ENCODE results near the gene BLID.
A peak's percentile ranks its signal among the peaks of the same experiment; 100 is the strongest.

BLID gene

DNA sequence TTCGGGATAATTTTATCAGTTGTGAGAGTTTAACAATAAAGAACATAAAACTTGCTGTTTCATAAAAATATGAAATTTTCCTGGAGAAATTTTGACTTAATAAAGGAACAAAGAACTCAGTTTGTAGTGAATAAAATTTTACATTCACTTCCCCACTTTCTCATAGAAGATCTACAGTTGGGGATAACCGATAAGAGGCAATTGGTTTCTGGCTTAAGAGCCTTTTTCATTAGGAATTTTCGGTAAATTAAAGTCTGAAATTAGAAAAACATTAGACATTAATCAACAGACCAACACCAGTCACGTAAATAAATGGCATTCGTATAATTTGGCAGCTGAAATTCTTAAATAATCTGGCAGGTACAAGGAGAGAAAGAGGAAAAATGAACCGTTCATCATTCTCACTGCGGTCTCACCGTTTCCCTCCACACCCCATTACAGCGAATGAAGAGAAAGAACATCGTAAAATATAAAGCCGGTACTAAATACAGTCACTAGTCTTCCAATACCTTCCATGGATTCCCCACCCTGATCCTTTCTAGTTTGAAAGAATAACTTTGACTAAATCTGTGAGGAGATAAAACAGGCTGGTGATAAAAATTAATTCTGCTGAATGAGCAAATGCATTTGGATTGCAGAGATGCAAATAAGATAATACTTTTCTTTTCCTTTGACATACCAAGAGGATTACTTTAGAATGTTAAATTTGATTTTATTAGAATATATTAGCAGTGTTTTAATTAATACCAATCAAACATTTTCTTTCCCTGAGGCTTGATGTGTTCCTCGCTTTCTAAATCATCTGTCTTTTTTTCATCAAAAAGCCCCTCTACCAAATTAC is 19.5 kb downstream of the BLID start:
- peak overlapping the region; percentile 88 for H2AFZ ChIP-seq (ENCODE audit: low read length)
- H4K91ac ChIP-seq (ENCODE audit: low read depth, low read length, poor library complexity) = no peak overlapping the region
- H3K9me3 ChIP-seq (replicated peaks in 1 of 2; ENCODE audit: control insufficient read depth in 2 of 2, insufficient read depth in 1 of 2, low read depth in 1 of 2, low read length in 2 of 2) = no peaks in the 10 kb centered on the region
- H3K18ac ChIP-seq (ENCODE audit: low read length) = no peak overlapping the region
- no peak overlapping the region for H2BK15ac ChIP-seq (ENCODE audit: low read length)
- H3K27ac ChIP-seq (replicated peaks; ENCODE audit: low read length) = no peak overlapping the region
- no peak overlapping the region for H3K14ac ChIP-seq (ENCODE audit: low read length)
- no peak overlapping the region for H4K8ac ChIP-seq (ENCODE audit: low read depth, low read length)
- H2AK5ac ChIP-seq (ENCODE audit: low read depth, low read length) = no peak overlapping the region
- H3K4me3 ChIP-seq (ENCODE audit: low read length in 2 of 2) = no peak overlapping the region
- H3K27me3 ChIP-seq (ENCODE audit: control insufficient read depth in 3 of 3, insufficient read depth in 3 of 3, low read depth in 1 of 3, low read length in 3 of 3) = peaks cover 0 to 16% (median 7%) of the 10 kb centered on the region in 3 experiments
- no peak overlapping the region for H3K4ac ChIP-seq (ENCODE audit: low read length)
- no peak for DNase-seq (ENCODE audit: low spot score)
- no peak overlapping the region for H2BK120ac ChIP-seq (ENCODE audit: low read depth, low read length)
- no peak overlapping the region for H3K9ac ChIP-seq (ENCODE audit: low read depth, low read length, poor library complexity)
- peaks cover 3 to 13% of the 10 kb centered on the region in 2 donors for H3K4me1 ChIP-seq (ENCODE audit: control insufficient read depth in 2 of 2, insufficient read depth in 1 of 2, low read depth in 1 of 2, low read length in 2 of 2)
- no peak overlapping the region for H2BK5ac ChIP-seq (ENCODE audit: low read length)
- H3K79me1 ChIP-seq (ENCODE audit: low read depth, low read length) = no peaks in the 10 kb centered on the region
- no peak overlapping the region for H2BK12ac ChIP-seq (ENCODE audit: low read length)
- WGBS, 2 donors (ENCODE audit: extremely low coverage in 2 of 2, insufficient read length in 2 of 2, insufficient replicate concordance in 1 of 2) = no CpG with 5 or more reads among the region's 12 CpGs
- no peak overlapping the region for H3K23ac ChIP-seq (ENCODE audit: low read depth, low read length, poor library complexity)
- no peak overlapping the region for H3K4me2 ChIP-seq (ENCODE audit: insufficient read depth, low read length, poor library complexity, severe bottlenecking)
- H3K36me3 ChIP-seq (replicated peaks in 1 of 2; ENCODE audit: control insufficient read depth in 2 of 2, insufficient read depth in 2 of 2, low read length in 2 of 2) = no peaks in the 10 kb centered on the region

DNA sequence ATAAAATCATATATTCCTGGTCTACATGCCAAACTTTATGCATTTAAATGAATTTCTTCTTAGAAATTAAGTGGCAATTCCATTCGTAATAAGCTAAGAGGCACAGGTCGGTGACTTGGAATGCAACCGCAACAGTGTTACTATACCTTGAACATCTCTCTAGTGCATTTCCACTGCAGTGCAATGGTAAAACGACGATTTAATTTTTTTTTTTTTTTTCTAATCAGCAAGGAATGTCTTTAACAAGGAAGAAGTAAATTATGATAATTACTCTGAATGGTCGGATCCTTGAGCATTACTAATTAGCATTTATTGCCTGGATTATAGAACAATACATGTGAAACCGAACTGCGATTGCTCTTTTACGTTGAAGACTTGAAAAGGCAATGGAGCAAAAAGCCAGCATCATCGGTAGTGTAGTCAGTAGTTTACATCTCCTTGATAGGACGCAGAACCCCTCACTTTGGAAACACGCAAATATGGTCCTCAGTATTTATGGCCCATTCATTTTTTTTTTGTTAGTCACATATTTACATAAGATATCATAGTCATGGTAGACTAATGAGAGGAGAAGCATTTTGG is 20.2 kb downstream of the BLID start:
- Histone ChIP-seq H2BK5ac (ENCODE audit: low read length) (no peak overlapping the region), H3K27ac (replicated peaks; ENCODE audit: low read length) (no peak overlapping the region), H3K4me3 (ENCODE audit: low read length in 2 of 2) (no peak overlapping the region)

DNA sequence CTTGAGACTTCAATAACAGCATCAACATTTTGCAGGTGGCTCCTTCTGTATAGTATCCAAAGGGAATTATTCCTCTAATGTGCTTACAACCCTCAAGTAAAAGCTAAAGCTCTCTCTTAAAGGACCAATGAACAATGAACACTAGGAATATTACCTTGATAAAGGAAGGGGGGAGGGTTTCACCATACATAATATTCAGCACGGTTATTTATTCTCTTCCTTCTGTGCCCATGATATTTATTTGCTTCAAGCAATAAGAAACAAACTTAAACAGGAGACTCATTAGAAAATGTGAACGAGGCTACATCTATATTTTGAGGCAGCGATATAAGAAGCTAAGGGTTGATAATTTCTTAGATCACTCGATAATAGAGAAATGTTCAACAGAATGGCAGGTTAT is 21.2 kb downstream of the BLID start:
- no peak overlapping the region for H3K4me3 ChIP-seq (ENCODE audit: low read length in 2 of 2)
- no peak overlapping the region for H3K14ac ChIP-seq (ENCODE audit: low read length)
- no peak overlapping the region for H4K91ac ChIP-seq (ENCODE audit: low read depth, low read length, poor library complexity)
- H2BK120ac ChIP-seq (ENCODE audit: low read depth, low read length) = no peak overlapping the region
- WGBS, 2 donors (ENCODE audit: extremely low coverage in 2 of 2, insufficient read length in 2 of 2, insufficient replicate concordance in 1 of 2) = no CpG with 5 or more reads among the region's 4 CpGs
- no peak overlapping the region for H2BK5ac ChIP-seq (ENCODE audit: low read length)
- no peak for DNase-seq (ENCODE audit: low spot score)
- no peaks in the 10 kb centered on the region for H3K36me3 ChIP-seq (replicated peaks in 1 of 2; ENCODE audit: control insufficient read depth in 2 of 2, insufficient read depth in 2 of 2, low read length in 2 of 2)
- H3K9me3 ChIP-seq (replicated peaks in 1 of 2; ENCODE audit: control insufficient read depth in 2 of 2, insufficient read depth in 1 of 2, low read depth in 1 of 2, low read length in 2 of 2) = no peaks in the 10 kb centered on the region
- H3K27ac ChIP-seq (replicated peaks; ENCODE audit: low read length) = no peak overlapping the region
- H3K27me3 ChIP-seq (ENCODE audit: control insufficient read depth in 3 of 3, insufficient read depth in 3 of 3, low read depth in 1 of 3, low read length in 3 of 3) = peaks cover 0 to 16% (median 4%) of the 10 kb centered on the region in 3 experiments
- no peak overlapping the region for H2BK12ac ChIP-seq (ENCODE audit: low read length)
- H3K23ac ChIP-seq (ENCODE audit: low read depth, low read length, poor library complexity) = no peak overlapping the region
- no peak overlapping the region for H3K9ac ChIP-seq (ENCODE audit: low read depth, low read length, poor library complexity)
- H3K4ac ChIP-seq (ENCODE audit: low read length) = no peak overlapping the region
- no peak overlapping the region for H2BK15ac ChIP-seq (ENCODE audit: low read length)
- no peaks in the 10 kb centered on the region for H3K79me1 ChIP-seq (ENCODE audit: low read depth, low read length)
- no peak overlapping the region for H4K8ac ChIP-seq (ENCODE audit: low read depth, low read length)
- H3K4me2 ChIP-seq (ENCODE audit: insufficient read depth, low read length, poor library complexity, severe bottlenecking) = no peak overlapping the region
- no peak overlapping the region for H2AFZ ChIP-seq (ENCODE audit: low read length)
- no peak overlapping the region for H3K18ac ChIP-seq (ENCODE audit: low read length)
- H3K4me1 ChIP-seq (ENCODE audit: control insufficient read depth in 2 of 2, insufficient read depth in 1 of 2, low read depth in 1 of 2, low read length in 2 of 2) = peaks cover 3 to 11% of the 10 kb centered on the region in 2 donors
- no peak overlapping the region for H2AK5ac ChIP-seq (ENCODE audit: low read depth, low read length)

More for the DNA sequence above, 20.2 kb downstream of the BLID start:
- no peak overlapping the region for H2AFZ ChIP-seq (ENCODE audit: low read length)
- H2BK12ac ChIP-seq (ENCODE audit: low read length) = no peak overlapping the region
- no peak overlapping the region for H4K8ac ChIP-seq (ENCODE audit: low read depth, low read length)
- H3K14ac ChIP-seq (ENCODE audit: low read length) = no peak overlapping the region
- H2BK15ac ChIP-seq (ENCODE audit: low read length) = no peak overlapping the region
- no peak for DNase-seq (ENCODE audit: low spot score)
- H2AK5ac ChIP-seq (ENCODE audit: low read depth, low read length) = no peak overlapping the region
- no peak overlapping the region for H3K4ac ChIP-seq (ENCODE audit: low read length)
- H3K36me3 ChIP-seq (replicated peaks in 1 of 2; ENCODE audit: control insufficient read depth in 2 of 2, insufficient read depth in 2 of 2, low read length in 2 of 2) = no peaks in the 10 kb centered on the region
- no peak overlapping the region for H4K91ac ChIP-seq (ENCODE audit: low read depth, low read length, poor library complexity)
- no peaks in the 10 kb centered on the region for H3K79me1 ChIP-seq (ENCODE audit: low read depth, low read length)
- peaks cover 3 to 13% of the 10 kb centered on the region in 2 donors for H3K4me1 ChIP-seq (ENCODE audit: control insufficient read depth in 2 of 2, insufficient read depth in 1 of 2, low read depth in 1 of 2, low read length in 2 of 2)
- H3K9ac ChIP-seq (ENCODE audit: low read depth, low read length, poor library complexity) = no peak overlapping the region
- WGBS, 2 donors (ENCODE audit: extremely low coverage in 2 of 2, insufficient read length in 2 of 2, insufficient replicate concordance in 1 of 2) = no CpG with 5 or more reads among the region's 12 CpGs
- H3K9me3 ChIP-seq (replicated peaks in 1 of 2; ENCODE audit: control insufficient read depth in 2 of 2, insufficient read depth in 1 of 2, low read depth in 1 of 2, low read length in 2 of 2) = no peaks in the 10 kb centered on the region
- no peak overlapping the region for H3K18ac ChIP-seq (ENCODE audit: low read length)
- H3K4me2 ChIP-seq (ENCODE audit: insufficient read depth, low read length, poor library complexity, severe bottlenecking) = no peak overlapping the region
- H3K23ac ChIP-seq (ENCODE audit: low read depth, low read length, poor library complexity) = no peak overlapping the region
- no peak overlapping the region for H2BK120ac ChIP-seq (ENCODE audit: low read depth, low read length)
- H3K27me3 ChIP-seq (ENCODE audit: control insufficient read depth in 3 of 3, insufficient read depth in 3 of 3, low read depth in 1 of 3, low read length in 3 of 3) = peaks cover 0 to 16% (median 7%) of the 10 kb centered on the region in 3 experiments

DNA sequence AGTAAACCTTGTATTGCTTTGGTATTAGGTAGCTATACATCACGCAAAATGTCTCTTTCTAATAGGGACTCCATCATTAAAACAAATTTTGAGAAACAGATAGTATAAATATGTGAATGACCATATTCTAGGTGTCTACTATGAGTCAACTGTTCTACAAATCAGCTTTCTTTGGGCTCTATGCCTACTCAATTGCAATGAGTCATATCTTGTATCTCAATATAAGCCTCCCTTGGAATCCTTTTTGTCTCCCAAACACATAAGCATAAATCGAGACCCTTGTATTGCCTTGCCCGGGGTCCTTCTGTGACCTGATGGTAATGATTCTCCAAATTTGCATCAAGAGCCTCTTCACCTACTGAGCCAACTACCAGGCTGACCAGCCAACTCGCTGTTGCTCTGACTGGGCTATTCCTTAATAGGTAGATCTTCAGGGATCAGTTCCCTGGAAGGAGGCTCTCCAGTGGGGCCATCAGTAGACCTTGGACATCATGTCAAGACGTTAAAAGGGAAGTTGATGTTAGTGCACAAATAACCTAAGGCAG is 22.2 kb downstream of the BLID start:
- H3K4ac ChIP-seq (ENCODE audit: low read length) = no peak overlapping the region

More for the DNA sequence above, 22.2 kb downstream of the BLID start:
- Histone ChIP-seq H3K79me1 (ENCODE audit: low read depth, low read length) (no peaks in the 10 kb centered on the region), H3K4me2 (ENCODE audit: insufficient read depth, low read length, poor library complexity, severe bottlenecking) (no peak overlapping the region), H3K14ac (ENCODE audit: low read length) (no peak overlapping the region), H4K8ac (ENCODE audit: low read depth, low read length) (no peak overlapping the region), H3K18ac (ENCODE audit: low read length) (no peak overlapping the region), H2BK12ac (ENCODE audit: low read length) (no peak overlapping the region), H3K36me3 (replicated peaks in 1 of 2; ENCODE audit: control insufficient read depth in 2 of 2, insufficient read depth in 2 of 2, low read length in 2 of 2) (no peaks in the 10 kb centered on the region), H2AK5ac (ENCODE audit: low read depth, low read length) (no peak overlapping the region), H3K23ac (ENCODE audit: low read depth, low read length, poor library complexity) (no peak overlapping the region), H4K91ac (ENCODE audit: low read depth, low read length, poor library complexity) (no peak overlapping the region), H2BK120ac (ENCODE audit: low read depth, low read length) (no peak overlapping the region), H2BK15ac (ENCODE audit: low read length) (no peak overlapping the region), H2AFZ (ENCODE audit: low read length) (no peak overlapping the region), H2BK5ac (ENCODE audit: low read length) (no peak overlapping the region), H3K9ac (ENCODE audit: low read depth, low read length, poor library complexity) (no peak overlapping the region), H3K4me1 (ENCODE audit: control insufficient read depth in 2 of 2, insufficient read depth in 1 of 2, low read depth in 1 of 2, low read length in 2 of 2) (peaks cover 2 to 5% of the 10 kb centered on the region in 2 donors), H3K9me3 (replicated peaks in 1 of 2; ENCODE audit: control insufficient read depth in 2 of 2, insufficient read depth in 1 of 2, low read depth in 1 of 2, low read length in 2 of 2) (no peaks in the 10 kb centered on the region), H3K4me3 (ENCODE audit: low read length in 2 of 2) (no peak overlapping the region), H3K27me3 (ENCODE audit: control insufficient read depth in 3 of 3, insufficient read depth in 3 of 3, low read depth in 1 of 3, low read length in 3 of 3) (peaks cover 0 to 7% (median 0%) of the 10 kb centered on the region in 3 experiments), H3K27ac (replicated peaks; ENCODE audit: low read length) (no peak overlapping the region)
- no CpG with 5 or more reads among the region's 5 CpGs for WGBS, 2 donors (ENCODE audit: extremely low coverage in 2 of 2, insufficient read length in 2 of 2, insufficient replicate concordance in 1 of 2)
- no peak for DNase-seq (ENCODE audit: low spot score)

All from neuronal stem cell (in vitro differentiated cells).